GOT3 (cell line): Measurements from ENCODE around the gene SPI1.
A peak's percentile ranks its signal among the peaks of the same experiment; 100 is the strongest.

Experiments used
- DNase-seq: peaks from one replicate; lab custom pipeline; 2025; ENCODE audit warnings: mixed read lengths; lab: John Stamatoyannopoulos, UW

Gene SPI1

GRCh38 chr11:47388697-47389576, 10.6 kb upstream of the SPI1 start:
- DNase-seq = no peak

GRCh38 chr11:47387944-47388696, 9.8 kb upstream of the SPI1 start:
- no peak for DNase-seq

GRCh38 chr11:47384498-47384897, 6.2 kb upstream of the SPI1 start:
- DNase-seq = no peak

GRCh38 chr11:47383071-47383470, 4.7 kb upstream of the SPI1 start:
- no peak for DNase-seq

GRCh38 chr11:47380078-47380477, 1.7 kb upstream of the SPI1 start:
- DNase-seq = no peak

GRCh38 chr11:47379317-47379716, 970 bp upstream of the SPI1 start:
- DNase-seq = no peak

- no peak for DNase-seq
Observed at GRCh38 chr11:47378836-47379170, 456 bp upstream of the SPI1 start.

- no peak for DNase-seq
Observed at GRCh38 chr11:47377571-47378009, 757 bp downstream of the SPI1 start.

- DNase-seq = no peak
Observed at GRCh38 chr11:47376525-47377371, 1.6 kb downstream of the SPI1 start.

- no peak for DNase-seq
Observed at GRCh38 chr11:47376107-47376524, 2.2 kb downstream of the SPI1 start.

- no peak for DNase-seq
Observed at GRCh38 chr11:47375546-47376085, 2.7 kb downstream of the SPI1 start.

GRCh38 chr11:47375020-47375419, 3.3 kb downstream of the SPI1 start:
- no peak for DNase-seq

- DNase-seq = no peak
Observed at GRCh38 chr11:47374720-47375019, 3.7 kb downstream of the SPI1 start.

GRCh38 chr11:47373876-47374719, 4.2 kb downstream of the SPI1 start:
- DNase-seq = peak; percentile 16

- no peak for DNase-seq
Observed at GRCh38 chr11:47372422-47372821, 5.9 kb downstream of the SPI1 start.

- no peak for DNase-seq
Observed at GRCh38 chr11:47369676-47370075, 8.7 kb downstream of the SPI1 start.

GRCh38 chr11:47366020-47366490, 12.3 kb downstream of the SPI1 start:
- no peak for DNase-seq

- no peak for DNase-seq
Observed at GRCh38 chr11:47361419-47361818, 16.9 kb downstream of the SPI1 start.

GRCh38 chr11:47360341-47360740, 18.0 kb downstream of the SPI1 start:
- DNase-seq = no peak

- DNase-seq = no peak
Observed at GRCh38 chr11:47359586-47359985, 18.8 kb downstream of the SPI1 start.

- no peak for DNase-seq
Observed at GRCh38 chr11:47359162-47359561, 19.2 kb downstream of the SPI1 start.
